ENCODE data around the gene ADRM1. TPM values are rescaled to one million over a fixed set of nuclear protein-coding genes. Genes with fewer than 3 reads are reported as not detected.

The ADRM1 gene, protein sequence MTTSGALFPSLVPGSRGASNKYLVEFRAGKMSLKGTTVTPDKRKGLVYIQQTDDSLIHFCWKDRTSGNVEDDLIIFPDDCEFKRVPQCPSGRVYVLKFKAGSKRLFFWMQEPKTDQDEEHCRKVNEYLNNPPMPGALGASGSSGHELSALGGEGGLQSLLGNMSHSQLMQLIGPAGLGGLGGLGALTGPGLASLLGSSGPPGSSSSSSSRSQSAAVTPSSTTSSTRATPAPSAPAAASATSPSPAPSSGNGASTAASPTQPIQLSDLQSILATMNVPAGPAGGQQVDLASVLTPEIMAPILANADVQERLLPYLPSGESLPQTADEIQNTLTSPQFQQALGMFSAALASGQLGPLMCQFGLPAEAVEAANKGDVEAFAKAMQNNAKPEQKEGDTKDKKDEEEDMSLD
- total RNA-seq, result 149 and 155 TPM in 2 replicates

DNA sequence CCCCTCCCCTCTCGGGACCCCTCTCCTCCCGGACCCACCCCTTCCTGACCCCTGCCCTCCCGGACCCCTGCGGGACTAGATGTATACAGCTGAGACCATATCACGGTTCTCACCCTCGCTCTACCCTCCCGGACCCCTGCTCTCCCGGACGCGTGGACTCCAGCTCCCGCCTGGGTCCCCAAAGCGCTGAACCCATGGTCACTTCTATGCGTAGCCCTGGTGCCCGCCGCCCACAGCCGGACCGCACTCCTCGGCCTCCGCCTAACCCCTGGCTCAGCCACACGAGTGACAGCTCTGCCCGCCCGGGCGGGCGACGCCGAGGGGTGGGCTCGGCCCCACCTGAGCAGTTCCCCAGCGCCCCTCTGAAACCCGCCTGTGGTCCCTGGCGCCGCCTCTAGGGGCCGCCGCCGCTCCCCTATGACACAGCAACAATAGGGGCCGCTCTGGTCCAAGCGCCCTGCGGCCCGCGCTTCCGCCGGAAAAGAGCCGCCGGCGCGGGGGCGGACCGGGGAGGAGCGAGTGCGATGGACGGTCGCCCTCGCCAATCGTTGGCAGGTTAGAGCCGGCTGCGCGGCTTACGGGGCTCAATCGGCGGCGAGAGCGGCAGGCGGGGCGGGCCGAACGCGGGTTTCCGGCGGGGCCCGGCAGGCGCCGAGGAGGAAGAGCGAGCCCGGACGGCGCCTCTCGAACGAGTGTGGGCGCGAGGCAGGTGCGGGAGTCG is at the start of gene ADRM1:
TSS of gene ADRM1 (plus strand) at position 657 of the 721 bp plus-strand sequence. CDS start 572 bp downstream, outside the sequence.

Other genes starting within 250 kb of the ADRM1 start
- gene TAF4, start 237.1 kb upstream of the ADRM1 start, total RNA-seq, result 8.8 and 13.2 TPM in 2 replicates
- gene LSM14B, start 180.5 kb upstream of the ADRM1 start, total RNA-seq, result 23.9 and 24.9 TPM in 2 replicates
- gene PSMA7, start 159.6 kb upstream of the ADRM1 start, total RNA-seq, result 368 and 398 TPM in 2 replicates
- gene SS18L1, start 159.2 kb upstream of the ADRM1 start, total RNA-seq, result 12.9 and 13.4 TPM in 2 replicates
- 16.4 and 19.0 TPM in 2 replicates for gene MTG2, start 120.0 kb upstream of the ADRM1 start, total RNA-seq
- gene HRH3, start 82.7 kb upstream of the ADRM1 start, total RNA-seq, result not detected in 2 replicates
- 18.1 and 20.5 TPM in 2 replicates for gene OSBPL2, start 64.5 kb upstream of the ADRM1 start, total RNA-seq
- 103 and 108 TPM in 2 replicates for gene LAMA5, start 64.3 kb downstream of the ADRM1 start, total RNA-seq
- gene RPS21, start 84.1 kb downstream of the ADRM1 start, total RNA-seq, result 794 and 1,044 TPM in 2 replicates
- 2.9 and 3.5 TPM in 2 replicates for gene CABLES2, start 104.3 kb downstream of the ADRM1 start, total RNA-seq
- not detected in 2 replicates for gene RBBP8NL, start 124.5 kb downstream of the ADRM1 start, total RNA-seq
- 0.07 and 0.40 TPM in 2 replicates for gene GATA5, start 173.0 kb downstream of the ADRM1 start, total RNA-seq

Data from thoracic aorta endothelial cell (primary cell).